NK-92 treated with Interleukin-12 subunit alpha and Interleukin-12 subunit beta, amount 100 ng/mL, for 24 hours (cell line): ENCODE measurements around the gene BRSK1.
"Not testable (repeated sequence)": the region's sequence is repeated elsewhere in the genome, so short reads cannot be mapped to it uniquely, and the experiment has no call there.

Experiments
- DNase-seq: peaks from one replicate; lab custom pipeline; 2025; lab: John Stamatoyannopoulos, UW

Gene BRSK1

GRCh38 chr19:55304279-55304978 lies 20.6 kb downstream of the BRSK1 start:
- DNase-seq, result no peak

- no peak for DNase-seq
These were observed 21.2 kb downstream of the BRSK1 start for GRCh38 chr19:55304980-55305379.

- DNase-seq, result peak; percentile 14
These were observed 21.7 kb downstream of the BRSK1 start for GRCh38 chr19:55305491-55305890.

- DNase-seq, result no peak
These were observed 22.3 kb downstream of the BRSK1 start for GRCh38 chr19:55305983-55306562.

- no peak for DNase-seq
These were observed 22.9 kb downstream of the BRSK1 start for GRCh38 chr19:55306712-55307111.

- DNase-seq, result no peak
These were observed 24.5 kb downstream of the BRSK1 start for GRCh38 chr19:55308281-55308680.

- no peak for DNase-seq
These were observed 25.7 kb downstream of the BRSK1 start for GRCh38 chr19:55309448-55309847.

GRCh38 chr19:55310498-55310897 lies 26.7 kb downstream of the BRSK1 start:
- no peak for DNase-seq

- no peak for DNase-seq
These were observed 27.6 kb downstream of the BRSK1 start for GRCh38 chr19:55311397-55311796.

GRCh38 chr19:55311797-55312196 lies 28.0 kb downstream of the BRSK1 start:
- DNase-seq, result no peak

GRCh38 chr19:55312621-55313512 lies 29.1 kb downstream of the BRSK1 start:
- DNase-seq, result no peak

- DNase-seq, result no peak
These were observed 30.6 kb downstream of the BRSK1 start for GRCh38 chr19:55314396-55314795.

- no peak for DNase-seq
These were observed 32.2 kb downstream of the BRSK1 start for GRCh38 chr19:55315956-55316525.

GRCh38 chr19:55316646-55317045 lies 32.8 kb downstream of the BRSK1 start:
- no peak for DNase-seq

GRCh38 chr19:55319785-55320184 lies 36.0 kb downstream of the BRSK1 start:
- DNase-seq, result no peak

- no peak for DNase-seq
These were observed 37.1 kb downstream of the BRSK1 start for GRCh38 chr19:55320844-55321419.

GRCh38 chr19:55321466-55322137 lies 37.8 kb downstream of the BRSK1 start:
- no peak for DNase-seq

GRCh38 chr19:55322204-55322885 lies 38.5 kb downstream of the BRSK1 start:
- DNase-seq, result no peak

- no peak for DNase-seq
These were observed 40.9 kb downstream of the BRSK1 start for GRCh38 chr19:55324662-55325061.

GRCh38 chr19:55325172-55325571 lies 41.4 kb downstream of the BRSK1 start, which contains the start of gene TMEM150B:
Gene TMEM150B, minus strand, starts transcription at chr19:55325341. Its CDS starts 4,305 bp downstream, at chr19:55321036.
- no peak for DNase-seq

GRCh38 chr19:55328774-55329318 lies 45.0 kb downstream of the BRSK1 start:
- not testable (repeated sequence) for DNase-seq
